GM18526 (cell line): ENCODE data around the gene NT5DC4.

Source experiments
- POLR2A ChIP-seq: IDR thresholded peaks from 3 replicates; pipeline ENCODE4 v1.6.1; 2011; ENCODE audit not compliant: insufficient read length; ENCODE audit errors: extremely low read depth

Gene NT5DC4

GRCh38 chr2:112784199-112785189, 63.7 kb downstream of the NT5DC4 start, which contains the start of gene IL1A:
TSS of gene IL1A (minus strand) at chr2:112784493. CDS start at chr2:112783770, 723 bp downstream.
- TF ChIP-seq POLR2A, result no peak

GRCh38 chr2:112787294-112787693, 66.5 kb downstream of the NT5DC4 start:
- no peak for TF ChIP-seq POLR2A

GRCh38 chr2:112787729-112788393, 67.0 kb downstream of the NT5DC4 start:
- no peak for TF ChIP-seq POLR2A

- TF ChIP-seq POLR2A, result no peak
These were observed 67.8 kb downstream of the NT5DC4 start for GRCh38 chr2:112788653-112789052.
